OCI-LY7 (cell line): Measurements from ENCODE around the gene TFCP2L1. TPM values are rescaled to one million over a fixed set of nuclear protein-coding genes. Genes with fewer than 3 reads are reported as not detected.

Experiments
- BruUV-seq: library from RNA; stranded (reverse); fragments of 400-500 nt; replicated peaks from 2 replicates; lab custom pipeline; 2021; lab: Mats Ljungman, UMichigan
- CTCF ChIA-PET: fragments of 300-600 bp; sonication (Branson Sonifier 250); formaldehyde crosslinking; loops from one replicate; lab custom pipeline; 2022; ENCODE audit warnings: antibody characterized with exemption; ENCODE audit not compliant: unreplicated experiment; lab: Charles Lee
- POLR2A ChIA-PET: fragments of 300-600 bp; sonication (Branson Sonifier 250); formaldehyde crosslinking; loops from one replicate; lab custom pipeline; 2022; ENCODE audit warnings: antibody characterized with exemption; lab: Charles Lee
- DNase-seq: peaks from one replicate; pipeline ENCODE4 v3.0.0-alpha.2; 2015; ENCODE audit warnings: low spot score
- H2AFZ ChIP-seq: fragments of 200-600 bp; sonication (generic), shearing (Covaris generic); 2 replicates; pipeline ENCODE4 v1.6.1; 2014; ENCODE audit warnings: mild to moderate bottlenecking, antibody characterized with exemption, low read length, moderate library complexity
- H3K27ac ChIP-seq: fragments of 200-600 bp; sonication (generic); 2 replicates; pipeline ENCODE4 v1.5.1; 2014; ENCODE audit warnings: mixed run types, low read depth, mild to moderate bottlenecking, moderate library complexity, low read length, inconsistent platforms; ENCODE audit not compliant: poor library complexity, severe bottlenecking
- H3K36me3 ChIP-seq: fragments of 200-600 bp; sonication (generic); 2 replicates; pipeline ENCODE4 v1.6.1; 2014; ENCODE audit warnings: mild to moderate bottlenecking, antibody characterized with exemption, low read length, moderate library complexity, mixed read lengths; ENCODE audit not compliant: insufficient read depth
- H3K4me1 ChIP-seq: fragments of 200-600 bp; sonication (generic); 2 replicates; pipeline ENCODE4 v1.5.1; 2014; ENCODE audit warnings: mild to moderate bottlenecking, low read length; ENCODE audit not compliant: insufficient read depth, poor library complexity, severe bottlenecking
- H3K4me2 ChIP-seq: fragments of 200-600 bp; sonication (generic); 2 replicates; pipeline ENCODE4 v1.6.1; 2014; ENCODE audit warnings: mild to moderate bottlenecking, low read length
- H3K4me3 ChIP-seq: fragments of 200-600 bp; sonication (generic); 2 replicates; pipeline ENCODE4 v1.5.1; 2014; ENCODE audit warnings: mild to moderate bottlenecking, low read depth, low read length; ENCODE audit not compliant: poor library complexity, severe bottlenecking
- H3K79me2 ChIP-seq: fragments of 200-600 bp; sonication (generic); 2 replicates; pipeline ENCODE4 v1.6.1; 2016; ENCODE audit warnings: low read depth, mild to moderate bottlenecking, low read length, moderate library complexity, mixed read lengths; ENCODE audit not compliant: insufficient read depth
- H3K9me2 ChIP-seq: fragments of 200-600 bp; sonication (generic); 2 replicates; pipeline ENCODE4 v1.6.1; 2016; ENCODE audit warnings: mild to moderate bottlenecking, low read length, mixed read lengths; ENCODE audit not compliant: insufficient read depth
- H3K9me3 ChIP-seq: fragments of 200-600 bp; sonication (generic); 2 replicates; pipeline ENCODE4 v1.6.1; 2014; ENCODE audit warnings: mild to moderate bottlenecking, mixed run types, low read length, mixed read lengths
- H4K20me1 ChIP-seq: fragments of 200-600 bp; sonication (generic); 2 replicates; pipeline ENCODE4 v1.6.1; 2014; ENCODE audit warnings: mild to moderate bottlenecking, antibody characterized with exemption, low read length, moderate library complexity, mixed read lengths; ENCODE audit not compliant: insufficient read depth
- EZH2phosphoT487 ChIP-seq: fragments of 200-600 bp; sonication (generic); IDR thresholded peaks from 2 replicates; pipeline ENCODE4 v1.6.1; 2018; ENCODE audit warnings: low read depth, borderline replicate concordance, mild to moderate bottlenecking, mixed run types, antibody characterized with exemption, low read length, moderate library complexity, mixed read lengths
- intact Hi-C: fragments of 100-400 bp; cut with micrococcal nuclease; formaldehyde crosslinking; loops from one replicate; pipeline ENCODE4 v1.10.0; 2022; ENCODE audit not compliant: unreplicated experiment
- total RNA-seq, 2 experiments: library from RNA; depleted of rRNA in 1 of 2; stranded (reverse); fragments of >200 nt in 1 of 2; shearing (Covaris generic) in 1 of 2; gene quantifications; 2 replicates each; pipeline ENCODE4 v1.2.3, GENCODE V29; 2014 to 2022
- TF ChIP-seq, protein P1 (sequence below): fragments of 200-600 bp; sonication (generic); conservative IDR thresholded peaks from 2 replicates; pipeline ENCODE4 v1.5.1; 2014; ENCODE audit warnings: mild to moderate bottlenecking, antibody characterized with exemption, low read length, moderate library complexity, mixed read lengths

TFCP2L1 gene
- total RNA-seq, 2 experiments from 2014 or later: 0.06 to 1.4 TPM

DNA sequence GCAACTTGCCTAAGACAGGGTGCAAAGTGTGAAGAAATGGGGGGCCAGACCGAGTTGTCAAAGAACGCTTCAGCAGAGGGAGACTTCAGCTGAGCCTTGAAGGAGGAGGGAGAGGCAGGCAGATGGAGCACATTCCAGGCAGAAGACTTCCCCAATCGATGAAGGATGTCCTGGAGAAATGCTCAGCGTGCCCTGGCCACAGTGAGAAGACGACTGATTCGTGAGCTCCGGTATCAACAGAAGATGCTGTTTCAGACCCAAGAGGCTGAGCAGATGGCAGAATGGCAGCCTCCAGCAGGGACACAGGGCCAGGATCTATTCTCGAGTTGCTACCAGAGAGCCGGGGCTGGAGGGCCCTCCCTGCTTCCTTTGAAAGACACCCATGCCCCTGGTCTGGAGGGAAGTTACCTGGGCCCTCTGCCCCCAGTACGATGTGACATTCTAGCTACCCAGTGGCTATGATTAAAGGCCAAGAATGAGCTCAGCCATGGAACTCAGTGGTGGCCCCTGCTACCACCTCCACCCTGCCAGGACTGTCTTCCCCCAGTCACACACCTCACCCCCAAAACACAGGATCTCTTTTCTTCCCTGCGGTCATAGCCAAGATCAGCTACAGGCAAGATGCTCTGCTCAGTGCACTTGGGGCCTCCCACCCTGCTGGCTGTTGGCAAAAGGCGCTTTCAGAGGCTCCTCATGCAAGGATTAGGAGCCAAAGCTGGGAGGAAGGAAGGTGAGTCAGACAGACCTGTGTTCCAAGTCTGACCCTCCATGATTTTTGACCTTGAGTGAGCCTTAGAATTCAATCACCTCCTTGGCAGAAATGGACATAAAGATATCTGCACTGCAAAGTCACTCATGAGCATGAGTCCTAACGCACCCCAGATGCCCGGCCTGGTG is 84.3 kb downstream of the TFCP2L1 start:
- CTCF ChIA-PET: no interaction called here
- POLR2A ChIA-PET: no interaction called here
- intact Hi-C loops: no loop called here
- DNase-seq: no peak
- no peaks in the 10 kb centered on the region for H3K36me3 ChIP-seq
- H2AFZ ChIP-seq: no peak overlapping the region
- no TSS peak for BruUV-seq
- no peaks in the 10 kb centered on the region for H3K9me3 ChIP-seq
- no peak for TF ChIP-seq EZH2phosphoT487
- TF ChIP-seq, protein P1, sequence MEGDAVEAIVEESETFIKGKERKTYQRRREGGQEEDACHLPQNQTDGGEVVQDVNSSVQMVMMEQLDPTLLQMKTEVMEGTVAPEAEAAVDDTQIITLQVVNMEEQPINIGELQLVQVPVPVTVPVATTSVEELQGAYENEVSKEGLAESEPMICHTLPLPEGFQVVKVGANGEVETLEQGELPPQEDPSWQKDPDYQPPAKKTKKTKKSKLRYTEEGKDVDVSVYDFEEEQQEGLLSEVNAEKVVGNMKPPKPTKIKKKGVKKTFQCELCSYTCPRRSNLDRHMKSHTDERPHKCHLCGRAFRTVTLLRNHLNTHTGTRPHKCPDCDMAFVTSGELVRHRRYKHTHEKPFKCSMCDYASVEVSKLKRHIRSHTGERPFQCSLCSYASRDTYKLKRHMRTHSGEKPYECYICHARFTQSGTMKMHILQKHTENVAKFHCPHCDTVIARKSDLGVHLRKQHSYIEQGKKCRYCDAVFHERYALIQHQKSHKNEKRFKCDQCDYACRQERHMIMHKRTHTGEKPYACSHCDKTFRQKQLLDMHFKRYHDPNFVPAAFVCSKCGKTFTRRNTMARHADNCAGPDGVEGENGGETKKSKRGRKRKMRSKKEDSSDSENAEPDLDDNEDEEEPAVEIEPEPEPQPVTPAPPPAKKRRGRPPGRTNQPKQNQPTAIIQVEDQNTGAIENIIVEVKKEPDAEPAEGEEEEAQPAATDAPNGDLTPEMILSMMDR: no peak
- H3K4me2 ChIP-seq: no peak overlapping the region
- H3K27ac ChIP-seq: no peak overlapping the region
- no peaks in the 10 kb centered on the region for H4K20me1 ChIP-seq
- H3K79me2 ChIP-seq: no peaks in the 10 kb centered on the region
- no peaks in the 10 kb centered on the region for H3K9me2 ChIP-seq
- no peak overlapping the region for H3K4me3 ChIP-seq
- no peaks in the 10 kb centered on the region for H3K4me1 ChIP-seq

DNA sequence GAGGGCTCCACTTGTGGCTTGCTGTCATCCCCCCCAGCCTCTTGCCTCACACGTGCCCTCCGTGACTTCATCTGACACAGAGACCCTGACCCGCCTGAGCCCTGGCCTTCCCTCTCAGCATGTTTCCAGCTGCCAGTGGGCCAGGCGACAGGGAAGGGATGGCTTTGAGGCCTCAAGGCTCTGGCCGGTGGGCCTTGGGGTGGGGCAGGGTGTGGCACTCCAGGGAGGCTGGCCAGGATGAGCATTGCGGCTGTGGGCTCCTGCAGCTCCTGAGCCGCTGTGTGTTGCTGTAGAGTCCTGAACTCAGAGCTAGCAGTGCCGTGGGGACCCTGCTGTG is 85.0 kb downstream of the TFCP2L1 start:
- TF ChIP-seq, protein P1: no peak
- TF ChIP-seq EZH2phosphoT487: no peak
- no peak for DNase-seq
- CTCF ChIA-PET: no interaction called here
- Histone ChIP-seq H3K4me3 (no peak overlapping the region), H3K4me2 (no peak overlapping the region), H3K4me1 (no peaks in the 10 kb centered on the region), H2AFZ (no peak overlapping the region), H3K27ac (no peak overlapping the region), H4K20me1 (no peaks in the 10 kb centered on the region), H3K36me3 (no peaks in the 10 kb centered on the region), H3K9me2 (no peaks in the 10 kb centered on the region), H3K9me3 (no peaks in the 10 kb centered on the region), H3K79me2 (no peaks in the 10 kb centered on the region)
- intact Hi-C loops: no loop called here
- no TSS peak for BruUV-seq
- POLR2A ChIA-PET: interaction anchor here (0.6 kb wide), 1 partner anchor 183 kb away, joined by 3 read pairs; no protein-coding TSS in a partner anchor
